Panc1 (cell line): ENCODE measurements around the gene SMAD6. TPM values are rescaled to one million over a fixed set of nuclear protein-coding genes. Genes with fewer than 3 reads are reported as not detected.

Experiments
- ATAC-seq: fragments of 200-7000 bp; cut with Tn5 transposase; 2 replicates; pipeline ENCODE4 v1.9.1; 2020; ENCODE audit warnings: mild to moderate bottlenecking, moderate library complexity
- BruUV-seq: library from RNA; stranded (reverse); fragments of 400-500 nt; replicated peaks from 2 replicates; lab custom pipeline; 2021; lab: Mats Ljungman, UMichigan
- CTCF ChIA-PET: fragments of 300-600 bp; sonication (Branson Sonifier 250); formaldehyde crosslinking; loops from one replicate; lab custom pipeline; 2022; ENCODE audit warnings: antibody characterized with exemption; lab: Charles Lee
- POLR2A ChIA-PET: fragments of 300-600 bp; sonication (Branson Sonifier 250); formaldehyde crosslinking; loops from one replicate; lab custom pipeline; 2022; ENCODE audit warnings: antibody characterized with exemption; lab: Charles Lee
- DNase-seq: peaks from one replicate; pipeline ENCODE4 v3.0.0-alpha.2; 2010; ENCODE audit warnings: low read depth, low spot score
- H3K27ac ChIP-seq: 2 replicates; pipeline ENCODE4 v1.5.1; 2011; ENCODE audit warnings: mild to moderate bottlenecking, low read length, inconsistent platforms
- H3K27me3 ChIP-seq: fragments of 200-500 bp; sonication (Bioruptor generic); 2 replicates; pipeline ENCODE4 v1.6.0; 2014; ENCODE audit warnings: low read length, inconsistent platforms; ENCODE audit not compliant: control insufficient read depth, insufficient read depth
- H3K36me3 ChIP-seq: fragments of 200-500 bp; sonication (Bioruptor generic); 2 replicates; pipeline ENCODE4 v1.5.1; 2014; ENCODE audit warnings: inconsistent platforms, mild to moderate bottlenecking, low read length, moderate library complexity; ENCODE audit not compliant: control insufficient read depth, insufficient read depth
- H3K4me1 ChIP-seq: 2 replicates; pipeline ENCODE4 v1.5.1; 2011; ENCODE audit warnings: inconsistent platforms, mild to moderate bottlenecking, low read length, moderate library complexity; ENCODE audit not compliant: control insufficient read depth, insufficient read depth
- H3K4me3 ChIP-seq, 2 experiments: 2 replicates each; pipeline ENCODE4 v1.5.1; 2011 to 2012; ENCODE audit warnings: low read depth in 2 of 2, low read length in 2 of 2, mild to moderate bottlenecking in 2 of 2, inconsistent platforms in 1 of 2, moderate library complexity in 1 of 2
- H3K9me3 ChIP-seq: fragments of 200-500 bp; sonication (Bioruptor generic); 2 replicates; pipeline ENCODE4 v1.5.1; 2014; ENCODE audit warnings: low read depth, mild to moderate bottlenecking, inconsistent platforms, low read length, moderate library complexity; ENCODE audit not compliant: control insufficient read depth, insufficient read depth
- POLR2AphosphoS5 ChIP-seq: IDR thresholded peaks from 2 replicates; pipeline ENCODE4 v1.6.1; 2012; ENCODE audit warnings: mild to moderate bottlenecking, low read depth, low read length, moderate library complexity
- SIN3A ChIP-seq: IDR thresholded peaks from 2 replicates; pipeline ENCODE4 v1.6.1; 2012; ENCODE audit warnings: low read depth, mild to moderate bottlenecking, low read length, moderate library complexity, borderline replicate concordance; ENCODE audit not compliant: insufficient read depth
- TCF7L2 ChIP-seq: IDR thresholded peaks from 2 replicates; pipeline ENCODE4 v1.6.1; 2011; ENCODE audit warnings: mild to moderate bottlenecking, low read depth, low read length, inconsistent platforms
- in situ Hi-C: cut with HindIII; loops from 2 replicates; pipeline ENCODE4 v1.10.0; 2016; ENCODE audit warnings: low sequenced_read_pairs, low pct_unique_long_range_greater_than_20kb
- intact Hi-C: fragments of 100-400 bp; cut with micrococcal nuclease; formaldehyde crosslinking; loops from one replicate; pipeline ENCODE4 v1.10.0; 2022; ENCODE audit not compliant: unreplicated experiment
- total RNA-seq: library from RNA; stranded (reverse); gene quantifications from one replicate; pipeline ENCODE4 v1.2.1, GENCODE V29; 2021; ENCODE audit not compliant: unreplicated experiment
- TF ChIP-seq, protein P1 (sequence below), 2 experiments: IDR thresholded peaks; 2 replicates each; pipeline ENCODE4 v1.6.1; 2011 to 2012; ENCODE audit warnings: low read depth in 2 of 2, control low read depth in 1 of 2, low read length in 1 of 2, mild to moderate bottlenecking in 1 of 2, moderate library complexity in 1 of 2; ENCODE audit not compliant: insufficient read depth in 1 of 2
- TF ChIP-seq, protein P2 (sequence below): fragments of 450-650 bp; IDR thresholded peaks from 2 replicates; pipeline ENCODE4 v1.5.1; 2017; ENCODE audit warnings: mild to moderate bottlenecking

The SMAD6 gene
- total RNA-seq, 1 experiment from 2014 or later = 45.9 TPM

GRCh38 chr15:66801266-66801665 lies 99.2 kb downstream of the SMAD6 start:
- CTCF ChIA-PET = no interaction called here
- H3K9me3 ChIP-seq = no peaks in the 10 kb centered on the region
- POLR2A ChIA-PET = no interaction called here
- no peak overlapping the region for H3K4me3 ChIP-seq
- H3K36me3 ChIP-seq = no peaks in the 10 kb centered on the region
- no peaks in the 10 kb centered on the region for H3K27me3 ChIP-seq
- H3K4me1 ChIP-seq = peaks cover 58% of the 10 kb centered on the region
- intact Hi-C loops = no loop called here
- no peak for ATAC-seq
- no TSS peak for BruUV-seq
- DNase-seq = no peak
- in situ Hi-C loops = no loop called here
- TF ChIP-seq TCF7L2 = no peak
- TF ChIP-seq, protein P1, sequence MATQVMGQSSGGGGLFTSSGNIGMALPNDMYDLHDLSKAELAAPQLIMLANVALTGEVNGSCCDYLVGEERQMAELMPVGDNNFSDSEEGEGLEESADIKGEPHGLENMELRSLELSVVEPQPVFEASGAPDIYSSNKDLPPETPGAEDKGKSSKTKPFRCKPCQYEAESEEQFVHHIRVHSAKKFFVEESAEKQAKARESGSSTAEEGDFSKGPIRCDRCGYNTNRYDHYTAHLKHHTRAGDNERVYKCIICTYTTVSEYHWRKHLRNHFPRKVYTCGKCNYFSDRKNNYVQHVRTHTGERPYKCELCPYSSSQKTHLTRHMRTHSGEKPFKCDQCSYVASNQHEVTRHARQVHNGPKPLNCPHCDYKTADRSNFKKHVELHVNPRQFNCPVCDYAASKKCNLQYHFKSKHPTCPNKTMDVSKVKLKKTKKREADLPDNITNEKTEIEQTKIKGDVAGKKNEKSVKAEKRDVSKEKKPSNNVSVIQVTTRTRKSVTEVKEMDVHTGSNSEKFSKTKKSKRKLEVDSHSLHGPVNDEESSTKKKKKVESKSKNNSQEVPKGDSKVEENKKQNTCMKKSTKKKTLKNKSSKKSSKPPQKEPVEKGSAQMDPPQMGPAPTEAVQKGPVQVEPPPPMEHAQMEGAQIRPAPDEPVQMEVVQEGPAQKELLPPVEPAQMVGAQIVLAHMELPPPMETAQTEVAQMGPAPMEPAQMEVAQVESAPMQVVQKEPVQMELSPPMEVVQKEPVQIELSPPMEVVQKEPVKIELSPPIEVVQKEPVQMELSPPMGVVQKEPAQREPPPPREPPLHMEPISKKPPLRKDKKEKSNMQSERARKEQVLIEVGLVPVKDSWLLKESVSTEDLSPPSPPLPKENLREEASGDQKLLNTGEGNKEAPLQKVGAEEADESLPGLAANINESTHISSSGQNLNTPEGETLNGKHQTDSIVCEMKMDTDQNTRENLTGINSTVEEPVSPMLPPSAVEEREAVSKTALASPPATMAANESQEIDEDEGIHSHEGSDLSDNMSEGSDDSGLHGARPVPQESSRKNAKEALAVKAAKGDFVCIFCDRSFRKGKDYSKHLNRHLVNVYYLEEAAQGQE (IDR thresholded peaks at IDR 0.05; ENCODE audit: insufficient read depth in 1 of 2, low read depth in 2 of 2, low read length in 1 of 2) = no peak
- TF ChIP-seq SIN3A = no peak
- TF ChIP-seq POLR2AphosphoS5 = no peak
- TF ChIP-seq, protein P2, sequence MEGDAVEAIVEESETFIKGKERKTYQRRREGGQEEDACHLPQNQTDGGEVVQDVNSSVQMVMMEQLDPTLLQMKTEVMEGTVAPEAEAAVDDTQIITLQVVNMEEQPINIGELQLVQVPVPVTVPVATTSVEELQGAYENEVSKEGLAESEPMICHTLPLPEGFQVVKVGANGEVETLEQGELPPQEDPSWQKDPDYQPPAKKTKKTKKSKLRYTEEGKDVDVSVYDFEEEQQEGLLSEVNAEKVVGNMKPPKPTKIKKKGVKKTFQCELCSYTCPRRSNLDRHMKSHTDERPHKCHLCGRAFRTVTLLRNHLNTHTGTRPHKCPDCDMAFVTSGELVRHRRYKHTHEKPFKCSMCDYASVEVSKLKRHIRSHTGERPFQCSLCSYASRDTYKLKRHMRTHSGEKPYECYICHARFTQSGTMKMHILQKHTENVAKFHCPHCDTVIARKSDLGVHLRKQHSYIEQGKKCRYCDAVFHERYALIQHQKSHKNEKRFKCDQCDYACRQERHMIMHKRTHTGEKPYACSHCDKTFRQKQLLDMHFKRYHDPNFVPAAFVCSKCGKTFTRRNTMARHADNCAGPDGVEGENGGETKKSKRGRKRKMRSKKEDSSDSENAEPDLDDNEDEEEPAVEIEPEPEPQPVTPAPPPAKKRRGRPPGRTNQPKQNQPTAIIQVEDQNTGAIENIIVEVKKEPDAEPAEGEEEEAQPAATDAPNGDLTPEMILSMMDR = no peak
- H3K27ac ChIP-seq = peak overlapping the region; percentile 99

GRCh38 chr15:66802025-66803001 lies 100.3 kb downstream of the SMAD6 start:
- no peak for TF ChIP-seq TCF7L2
- TF ChIP-seq, protein P2 = no peak
- TF ChIP-seq POLR2AphosphoS5 = no peak
- TF ChIP-seq SIN3A = no peak
- TF ChIP-seq, protein P1 (IDR thresholded peaks at IDR 0.05; ENCODE audit: insufficient read depth in 1 of 2, low read depth in 2 of 2, low read length in 1 of 2) = no peak
- in situ Hi-C loops = no loop called here
- Histone ChIP-seq H3K27me3 (no peaks in the 10 kb centered on the region), H3K27ac (peak overlapping the region; percentile 99), H3K9me3 (no peaks in the 10 kb centered on the region), H3K4me3 (no peak overlapping the region), H3K36me3 (no peaks in the 10 kb centered on the region), H3K4me1 (peaks cover 58% of the 10 kb centered on the region)
- no peak for DNase-seq
- CTCF ChIA-PET = interaction anchor here (0.6 to 1.2 kb wide), 2 partner anchors 12 to 37 kb away, joined by 3 to 4 read pairs; no protein-coding TSS in a partner anchor
- intact Hi-C loops = no loop called here
- no TSS peak for BruUV-seq
- peak; percentile 25 for ATAC-seq
- POLR2A ChIA-PET = no interaction called here
